OCI-LY3 (cell line): ENCODE results near the gene NCOA4.

Experiments
- CTCF ChIP-seq: fragments of 200-600, 300-600 bp; sonication (generic); IDR thresholded peaks from 2 replicates; pipeline ENCODE4 v1.5.1; 2014; ENCODE audit warnings: antibody characterized with exemption, low read length, low read depth
- EZH2phosphoT487 ChIP-seq: fragments of 200-600 bp; shearing (Covaris generic); IDR thresholded peaks from 2 replicates; pipeline ENCODE4 v1.6.1; 2018; ENCODE audit warnings: antibody characterized with exemption, mixed run types, low read depth

- TF ChIP-seq CTCF (no peak), EZH2phosphoT487 (no peak)
Measured at GRCh38 chr10:45997994-45998763, 32.2 kb downstream of the NCOA4 start.
